HEK293T (cell line): ENCODE results near the gene EPHB2.

Source experiments
- FOXA1 ChIP-seq: fragments of 450-650 bp; IDR thresholded peaks from 2 replicates; pipeline ENCODE4 v1.6.1; 2016; ENCODE audit warnings: mild to moderate bottlenecking
- FOXK2 ChIP-seq: fragments of 450-650 bp; IDR thresholded peaks from 2 replicates; pipeline ENCODE4 v1.6.1; 2016; ENCODE audit warnings: mild to moderate bottlenecking
- SUZ12 ChIP-seq: fragments of 450-650 bp; IDR thresholded peaks from 2 replicates; pipeline ENCODE4 v1.6.1; 2016; ENCODE audit warnings: mild to moderate bottlenecking

- TF ChIP-seq SUZ12 (no peak), FOXK2 (no peak), FOXA1 (no peak)
Observed at GRCh38 chr1:22778862-22779520, 68.4 kb downstream of the EPHB2 start.
